ENCODE results near the gene OVCA2. TPM values are rescaled to one million over a fixed set of nuclear protein-coding genes. Genes with fewer than 3 reads are reported as not detected.

The OVCA2 gene
- total RNA-seq, 1 experiment from 2014 or later: 50.2 TPM

- no peak overlapping the region for H3K9ac ChIP-seq (ENCODE audit: low read length)
- peaks cover 19% of the 10 kb centered on the region for H3K4me1 ChIP-seq (ENCODE audit: low read length)
- no peaks in the 10 kb centered on the region for H4K20me1 ChIP-seq (ENCODE audit: insufficient read depth, low read depth, low read length)
- no peak overlapping the region for H2AFZ ChIP-seq (ENCODE audit: low read length)
- no peaks in the 10 kb centered on the region for H3K36me3 ChIP-seq (ENCODE audit: insufficient read depth, low read length)
- H3K9me2 ChIP-seq (replicated peaks; ENCODE audit: insufficient read depth, low read length): no peaks in the 10 kb centered on the region
- no peak overlapping the region for H3K4me3 ChIP-seq (ENCODE audit: low read length)
- no peak overlapping the region for H3K4me2 ChIP-seq (ENCODE audit: low read depth, low read length, poor library complexity, severe bottlenecking)
- H3K9me3 ChIP-seq (ENCODE audit: low read length): no peaks in the 10 kb centered on the region
- no peaks in the 10 kb centered on the region for H3K79me2 ChIP-seq (ENCODE audit: low read length)
- H3K27me3 ChIP-seq (ENCODE audit: low read length): no peaks in the 10 kb centered on the region
- no peak for DNase-seq
- no peak overlapping the region for H3K27ac ChIP-seq (ENCODE audit: low read length)
These were observed 22.9 kb upstream of the OVCA2 start for GRCh38 chr17:2018716-2019510.

GRCh38 chr17:2019723-2020122 is 22.1 kb upstream of the OVCA2 start:
- H3K4me3 ChIP-seq (ENCODE audit: low read length): no peak overlapping the region
- H3K27me3 ChIP-seq (ENCODE audit: low read length): no peaks in the 10 kb centered on the region
- no peaks in the 10 kb centered on the region for H3K9me3 ChIP-seq (ENCODE audit: low read length)
- H4K20me1 ChIP-seq (ENCODE audit: insufficient read depth, low read depth, low read length): no peaks in the 10 kb centered on the region
- H2AFZ ChIP-seq (ENCODE audit: low read length): no peak overlapping the region
- H3K79me2 ChIP-seq (ENCODE audit: low read length): no peaks in the 10 kb centered on the region
- peaks cover 22% of the 10 kb centered on the region for H3K4me1 ChIP-seq (ENCODE audit: low read length)
- H3K4me2 ChIP-seq (ENCODE audit: low read depth, low read length, poor library complexity, severe bottlenecking): no peak overlapping the region
- no peak overlapping the region for H3K9ac ChIP-seq (ENCODE audit: low read length)
- no peaks in the 10 kb centered on the region for H3K9me2 ChIP-seq (replicated peaks; ENCODE audit: insufficient read depth, low read length)
- no peak for DNase-seq
- H3K27ac ChIP-seq (ENCODE audit: low read length): no peak overlapping the region
- H3K36me3 ChIP-seq (ENCODE audit: insufficient read depth, low read length): no peaks in the 10 kb centered on the region

GRCh38 chr17:2020721-2021120 is 21.1 kb upstream of the OVCA2 start:
- Histone ChIP-seq H3K9ac (ENCODE audit: low read length) (no peak overlapping the region), H3K36me3 (ENCODE audit: insufficient read depth, low read length) (no peaks in the 10 kb centered on the region), H3K4me3 (ENCODE audit: low read length) (no peak overlapping the region), H3K9me2 (replicated peaks; ENCODE audit: insufficient read depth, low read length) (no peaks in the 10 kb centered on the region), H4K20me1 (ENCODE audit: insufficient read depth, low read depth, low read length) (no peaks in the 10 kb centered on the region), H2AFZ (ENCODE audit: low read length) (no peak overlapping the region), H3K4me1 (ENCODE audit: low read length) (peaks cover 32% of the 10 kb centered on the region), H3K27me3 (ENCODE audit: low read length) (no peaks in the 10 kb centered on the region), H3K79me2 (ENCODE audit: low read length) (no peaks in the 10 kb centered on the region), H3K27ac (ENCODE audit: low read length) (no peak overlapping the region), H3K9me3 (ENCODE audit: low read length) (no peaks in the 10 kb centered on the region), H3K4me2 (ENCODE audit: low read depth, low read length, poor library complexity, severe bottlenecking) (no peak overlapping the region)
- peak; percentile 40 for DNase-seq

GRCh38 chr17:2022647-2023240 is 19.1 kb upstream of the OVCA2 start:
- no peak overlapping the region for H3K4me2 ChIP-seq (ENCODE audit: low read depth, low read length, poor library complexity, severe bottlenecking)
- no peaks in the 10 kb centered on the region for H3K79me2 ChIP-seq (ENCODE audit: low read length)
- H3K4me1 ChIP-seq (ENCODE audit: low read length): peaks cover 24% of the 10 kb centered on the region
- H3K9me3 ChIP-seq (ENCODE audit: low read length): no peaks in the 10 kb centered on the region
- H3K27me3 ChIP-seq (ENCODE audit: low read length): no peaks in the 10 kb centered on the region
- no peak overlapping the region for H3K4me3 ChIP-seq (ENCODE audit: low read length)
- H2AFZ ChIP-seq (ENCODE audit: low read length): no peak overlapping the region
- H3K27ac ChIP-seq (ENCODE audit: low read length): no peak overlapping the region
- no peaks in the 10 kb centered on the region for H4K20me1 ChIP-seq (ENCODE audit: insufficient read depth, low read depth, low read length)
- no peaks in the 10 kb centered on the region for H3K36me3 ChIP-seq (ENCODE audit: insufficient read depth, low read length)
- H3K9ac ChIP-seq (ENCODE audit: low read length): no peak overlapping the region
- DNase-seq: peak; percentile 43
- no peaks in the 10 kb centered on the region for H3K9me2 ChIP-seq (replicated peaks; ENCODE audit: insufficient read depth, low read length)

GRCh38 chr17:2023256-2023655 is 18.6 kb upstream of the OVCA2 start:
- Histone ChIP-seq H2AFZ (ENCODE audit: low read length) (no peak overlapping the region), H3K4me1 (ENCODE audit: low read length) (peaks cover 19% of the 10 kb centered on the region), H3K79me2 (ENCODE audit: low read length) (no peaks in the 10 kb centered on the region), H3K36me3 (ENCODE audit: insufficient read depth, low read length) (no peaks in the 10 kb centered on the region), H3K9me2 (replicated peaks; ENCODE audit: insufficient read depth, low read length) (no peaks in the 10 kb centered on the region), H4K20me1 (ENCODE audit: insufficient read depth, low read depth, low read length) (no peaks in the 10 kb centered on the region), H3K4me3 (ENCODE audit: low read length) (no peak overlapping the region), H3K4me2 (ENCODE audit: low read depth, low read length, poor library complexity, severe bottlenecking) (no peak overlapping the region), H3K9ac (ENCODE audit: low read length) (no peak overlapping the region), H3K27me3 (ENCODE audit: low read length) (no peaks in the 10 kb centered on the region), H3K9me3 (ENCODE audit: low read length) (no peaks in the 10 kb centered on the region), H3K27ac (ENCODE audit: low read length) (no peak overlapping the region)
- no peak for DNase-seq

- H3K36me3 ChIP-seq (ENCODE audit: insufficient read depth, low read length): no peaks in the 10 kb centered on the region
- H3K9me2 ChIP-seq (replicated peaks; ENCODE audit: insufficient read depth, low read length): no peaks in the 10 kb centered on the region
- no peaks in the 10 kb centered on the region for H3K9me3 ChIP-seq (ENCODE audit: low read length)
- H3K4me1 ChIP-seq (ENCODE audit: low read length): peaks cover 25% of the 10 kb centered on the region
- H3K9ac ChIP-seq (ENCODE audit: low read length): no peak overlapping the region
- H3K4me2 ChIP-seq (ENCODE audit: low read depth, low read length, poor library complexity, severe bottlenecking): no peak overlapping the region
- H3K4me3 ChIP-seq (ENCODE audit: low read length): no peak overlapping the region
- no peak overlapping the region for H2AFZ ChIP-seq (ENCODE audit: low read length)
- DNase-seq: peak; percentile 44
- H3K79me2 ChIP-seq (ENCODE audit: low read length): no peaks in the 10 kb centered on the region
- H3K27me3 ChIP-seq (ENCODE audit: low read length): no peaks in the 10 kb centered on the region
- no peak overlapping the region for H3K27ac ChIP-seq (ENCODE audit: low read length)
- H4K20me1 ChIP-seq (ENCODE audit: insufficient read depth, low read depth, low read length): no peaks in the 10 kb centered on the region
These were observed 17.9 kb upstream of the OVCA2 start for GRCh38 chr17:2023692-2024571.

- H3K79me2 ChIP-seq (ENCODE audit: low read length): no peaks in the 10 kb centered on the region
- H3K9me2 ChIP-seq (replicated peaks; ENCODE audit: insufficient read depth, low read length): no peaks in the 10 kb centered on the region
- H3K9me3 ChIP-seq (ENCODE audit: low read length): no peaks in the 10 kb centered on the region
- H4K20me1 ChIP-seq (ENCODE audit: insufficient read depth, low read depth, low read length): no peaks in the 10 kb centered on the region
- H3K4me1 ChIP-seq (ENCODE audit: low read length): peaks cover 26% of the 10 kb centered on the region
- H2AFZ ChIP-seq (ENCODE audit: low read length): 0 out of 2 replicates have a peak overlapping the region, but pooled peaks have one; percentile 28
- no peak for DNase-seq
- H3K9ac ChIP-seq (ENCODE audit: low read length): peak overlapping the region; percentile 49
- H3K27ac ChIP-seq (ENCODE audit: low read length): no peak overlapping the region
- no peaks in the 10 kb centered on the region for H3K27me3 ChIP-seq (ENCODE audit: low read length)
- peak overlapping the region; percentile 66 for H3K4me2 ChIP-seq (ENCODE audit: low read depth, low read length, poor library complexity, severe bottlenecking)
- H3K4me3 ChIP-seq (ENCODE audit: low read length): peak overlapping the region; percentile 59
- no peaks in the 10 kb centered on the region for H3K36me3 ChIP-seq (ENCODE audit: insufficient read depth, low read length)
These were observed 17.1 kb upstream of the OVCA2 start for GRCh38 chr17:2024572-2025219.
